Posterior cingulate gyrus (tissue), 11 donors: Measurements from ENCODE around the gene CRY2.
A peak's percentile ranks its signal among the peaks of the same experiment; 100 is the strongest.

Source experiments
- DNase-seq, 10 donors: peaks; one replicate each; pipeline versions ENCODE4 v3.0.0 to v3.0.0-alpha.2; 2020 to 2021; ENCODE audit warnings: mixed read lengths in 3 of 10
- intact Hi-C: fragments of 100-400 bp; cut with DNase I; formaldehyde crosslinking; loops from one replicate; pipeline ENCODE4 v1.15.1; 2023

The CRY2 gene

DNA sequence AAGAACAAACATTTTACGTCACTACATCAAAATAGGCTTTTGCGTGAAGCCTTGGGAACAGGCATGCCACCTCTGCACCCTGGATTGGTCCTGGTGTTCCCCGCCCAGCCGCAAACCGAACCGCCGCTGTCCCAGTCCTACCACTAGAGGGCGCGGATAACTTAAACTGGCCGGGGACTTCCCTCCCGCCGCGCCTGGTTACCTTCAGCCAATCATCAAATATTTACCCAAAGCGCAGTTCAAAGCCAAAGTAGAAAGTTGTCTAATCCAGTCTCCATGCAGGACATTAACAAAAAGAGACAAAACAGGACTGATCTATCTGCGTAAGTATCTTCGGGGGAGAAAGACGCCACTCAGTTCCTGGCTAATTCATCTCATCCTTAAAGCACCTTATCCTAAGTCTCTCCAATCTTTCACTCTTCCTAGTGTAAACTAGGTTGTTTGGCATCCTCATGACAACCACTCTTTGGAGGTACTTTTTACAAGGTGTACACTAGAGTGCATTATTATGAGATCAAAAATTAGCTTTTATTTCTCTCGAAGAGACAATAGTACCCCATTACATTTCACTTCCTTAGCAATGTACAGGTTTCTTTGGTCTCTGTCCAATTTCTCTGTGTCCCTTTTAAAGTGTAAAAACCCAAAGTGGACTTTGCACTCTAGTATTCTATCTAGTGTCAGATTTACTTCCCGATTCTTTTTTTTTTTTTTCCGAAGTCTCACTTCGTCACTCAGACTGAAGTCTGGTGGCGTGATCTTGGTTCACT, 3.9 kb upstream of the CRY2 start:
- DNase-seq, result peak; percentile 76 to 98 (median 88)

DNA sequence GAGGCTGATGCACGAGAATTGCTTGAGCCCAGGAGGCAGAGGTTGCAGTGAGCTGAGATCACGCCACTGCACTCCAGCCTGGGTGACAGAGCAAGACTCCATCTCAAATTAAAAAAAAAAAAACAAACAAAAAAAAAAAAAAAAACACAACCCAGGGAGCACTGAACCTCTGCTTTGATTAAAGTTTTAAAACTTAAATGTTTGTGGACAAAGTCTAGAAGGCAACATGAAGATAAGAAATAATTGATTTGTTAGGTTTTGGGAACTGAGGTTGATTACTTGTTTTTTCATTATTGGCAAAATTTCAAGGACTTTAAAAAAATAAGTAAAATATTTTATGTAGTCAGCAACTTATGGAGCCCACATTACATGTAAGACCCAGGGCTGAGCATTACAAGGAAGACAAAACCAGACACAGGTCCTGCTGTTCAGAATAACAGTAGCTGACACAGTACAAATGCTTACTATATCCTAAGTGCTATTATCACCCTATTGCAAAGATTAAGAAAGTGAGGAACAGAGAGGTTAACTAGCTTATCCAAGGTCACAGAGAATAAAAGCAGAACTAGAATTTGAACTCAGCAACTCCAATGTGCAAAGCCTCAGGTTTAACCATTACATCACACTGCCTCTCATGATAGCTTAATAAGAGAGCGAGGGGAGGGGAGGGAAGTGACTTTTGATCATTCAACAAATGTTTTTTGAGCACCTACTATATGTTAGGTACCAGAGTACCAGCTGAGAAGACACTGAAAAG, 2.3 kb upstream of the CRY2 start:
- no peak for DNase-seq

More for the DNA sequence above, 3.9 kb upstream of the CRY2 start:
- intact Hi-C loops, result loop anchor here (10.0 kb wide), 1 partner anchor 51 kb away; no protein-coding TSS in a partner anchor

DNA sequence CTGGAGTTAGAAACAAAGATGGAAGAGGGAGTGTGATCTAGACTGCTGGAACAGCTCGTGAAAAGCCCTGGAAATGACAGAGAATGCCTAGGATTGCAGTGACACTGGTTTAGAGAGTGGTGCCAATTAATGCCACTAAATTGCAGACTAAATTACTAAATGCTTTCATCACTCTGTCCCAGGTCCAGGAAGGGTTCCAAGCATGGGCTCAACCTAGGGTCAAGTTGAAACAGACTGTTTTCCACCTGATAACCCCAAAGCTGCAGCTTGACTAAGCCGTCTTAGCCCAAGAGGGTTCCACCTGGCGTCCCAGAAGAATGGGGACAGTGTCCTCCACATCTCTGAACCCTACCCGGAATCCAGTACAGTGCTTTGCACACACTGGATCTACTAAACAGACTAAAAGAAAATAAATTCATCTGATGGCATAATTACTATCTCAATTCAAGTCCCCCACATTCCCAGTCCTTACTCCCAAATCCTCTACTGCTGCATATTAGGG, 1.1 kb upstream of the CRY2 start:
- peak in 1 of 10 donors; percentile 42 for DNase-seq
- intact Hi-C loops, result loop anchor here (5.0 to 10.0 kb wide), 2 partner anchors 39 to 49 kb away; partner anchors contain the start of gene SLC35C1

More for the DNA sequence above, 2.3 kb upstream of the CRY2 start:
- intact Hi-C loops, result loop anchor here (5.0 to 10.0 kb wide), 2 partner anchors 38 to 50 kb away; partner anchors contain the start of gene SLC35C1

DNA sequence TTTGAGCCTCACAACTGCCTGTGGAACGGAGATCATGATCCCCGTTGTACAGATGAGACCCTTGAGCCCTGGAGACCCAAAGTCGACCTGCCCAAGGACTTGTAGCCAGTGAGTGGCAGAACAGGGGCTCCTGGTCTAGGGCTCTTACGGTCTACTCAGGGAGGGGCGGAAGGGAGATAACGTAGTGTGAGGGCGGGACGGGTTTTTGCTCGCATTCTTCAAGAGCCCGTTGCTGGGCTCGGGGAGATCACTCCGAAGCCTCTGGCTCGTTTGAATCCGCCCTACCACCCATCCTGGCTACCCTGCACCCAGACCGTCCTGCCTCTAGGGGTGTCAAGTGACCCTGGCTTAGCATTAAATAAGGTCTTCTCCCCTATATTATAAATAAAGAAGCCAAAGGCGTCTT, 639 bp downstream of the CRY2 start:
- peak in 6 of 10 donors; percentile 29 to 90 (median 60) for DNase-seq
- intact Hi-C loops, result loop anchor here (5.0 to 10.0 kb wide), 2 partner anchors 41 to 47 kb away; partner anchors contain the start of gene SLC35C1

DNA sequence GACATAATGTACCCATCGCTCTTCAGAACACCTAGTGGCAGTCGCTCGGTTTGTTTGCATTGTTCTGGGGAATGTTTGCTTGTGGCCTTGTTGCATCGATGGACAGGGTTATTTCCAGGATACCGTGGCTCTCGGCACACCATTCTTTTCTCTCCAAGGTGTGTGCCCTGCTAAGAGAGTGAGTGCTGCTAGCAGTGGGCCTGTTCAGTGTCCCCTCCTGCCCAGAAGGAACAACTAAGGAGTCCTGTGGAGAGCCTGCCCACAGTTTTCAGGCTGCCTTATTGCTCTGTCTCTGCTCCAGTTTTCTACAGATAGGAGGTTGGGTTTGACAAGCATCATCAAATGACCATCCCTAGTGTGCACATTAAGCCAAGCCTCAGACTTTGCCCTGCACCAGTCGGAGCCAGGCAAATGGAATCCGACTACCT, 1.4 kb downstream of the CRY2 start:
- intact Hi-C loops, result loop anchor here (5.0 to 10.0 kb wide), 2 partner anchors 41 to 46 kb away; partner anchors contain the start of gene SLC35C1
- peak in 1 of 10 donors; percentile 54 for DNase-seq

DNA sequence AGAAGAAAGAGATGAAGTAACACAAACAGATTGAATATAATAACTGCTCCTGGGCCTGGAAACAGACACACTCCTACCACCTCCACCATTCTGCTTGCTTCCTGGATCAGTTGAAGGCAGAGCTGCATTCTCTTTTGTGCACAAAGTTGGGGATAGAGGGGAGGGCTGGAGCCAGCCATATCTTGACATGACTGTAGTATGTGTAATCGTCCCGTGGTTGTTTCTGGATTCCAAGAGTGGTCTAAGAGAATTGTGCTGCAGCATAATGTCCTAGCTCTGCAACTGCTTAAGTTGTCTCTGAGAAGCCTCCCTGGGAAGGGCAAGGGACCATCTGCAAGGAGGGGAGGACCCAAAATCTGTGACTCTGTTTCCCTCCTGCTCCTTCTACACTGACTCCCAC, 3.2 kb downstream of the CRY2 start:
- intact Hi-C loops, result no loop called here
- DNase-seq, result no peak

DNA sequence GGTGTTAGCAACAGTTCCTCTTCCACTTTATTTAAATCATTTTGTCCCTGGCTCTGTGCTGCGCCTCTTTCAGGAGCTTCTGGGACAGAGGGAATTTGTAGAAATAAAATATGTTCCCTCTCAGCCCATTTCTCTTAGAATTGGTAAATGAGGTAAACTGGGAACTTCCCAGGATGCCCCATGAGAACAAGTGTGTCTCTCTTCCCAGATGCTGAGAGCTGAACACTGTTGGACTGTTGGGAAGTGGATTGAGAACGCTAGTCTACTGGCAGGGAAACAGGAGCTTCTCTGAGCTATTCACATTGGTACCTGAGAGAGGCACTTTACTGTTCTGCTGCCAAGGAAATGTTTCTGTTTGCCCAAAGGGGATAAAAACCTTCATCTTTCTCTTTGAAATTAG, 4.0 kb downstream of the CRY2 start:
- DNase-seq, result no peak
- intact Hi-C loops, result no loop called here

DNA sequence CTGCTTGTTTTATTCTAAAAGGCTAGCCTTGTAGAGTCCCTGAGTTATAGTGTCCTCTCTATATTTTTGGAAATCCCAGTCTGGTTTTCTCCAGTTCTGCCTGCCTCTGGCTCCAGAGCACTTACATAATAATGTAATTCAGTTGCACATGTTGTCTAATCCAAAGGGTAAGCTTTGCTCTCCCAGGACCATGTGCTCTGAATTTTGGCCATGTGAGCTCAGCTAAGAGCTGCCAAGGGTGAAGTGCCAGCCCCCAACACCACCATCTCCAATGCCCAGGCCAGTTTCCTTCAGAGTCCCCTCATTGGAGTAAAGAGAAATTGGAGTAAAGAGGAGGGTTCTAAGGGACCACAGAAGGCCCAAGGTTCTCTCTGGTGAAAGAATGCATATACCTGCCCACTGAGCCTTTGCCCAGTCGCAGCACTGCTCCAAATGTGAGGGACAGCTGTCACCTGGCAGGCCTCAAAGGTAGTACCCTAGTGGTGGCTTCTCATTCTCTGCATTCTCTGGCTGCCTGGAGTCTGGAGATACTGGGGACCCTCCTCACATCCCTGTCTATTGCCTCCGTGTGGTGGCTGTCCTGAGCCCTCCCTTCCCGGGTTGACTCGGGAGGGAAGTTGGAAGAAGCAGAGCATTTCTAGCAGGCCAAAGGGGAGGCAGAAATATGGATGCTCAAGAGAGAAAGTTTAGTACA, 4.9 kb downstream of the CRY2 start:
- intact Hi-C loops, result no loop called here
- DNase-seq, result no peak

DNA sequence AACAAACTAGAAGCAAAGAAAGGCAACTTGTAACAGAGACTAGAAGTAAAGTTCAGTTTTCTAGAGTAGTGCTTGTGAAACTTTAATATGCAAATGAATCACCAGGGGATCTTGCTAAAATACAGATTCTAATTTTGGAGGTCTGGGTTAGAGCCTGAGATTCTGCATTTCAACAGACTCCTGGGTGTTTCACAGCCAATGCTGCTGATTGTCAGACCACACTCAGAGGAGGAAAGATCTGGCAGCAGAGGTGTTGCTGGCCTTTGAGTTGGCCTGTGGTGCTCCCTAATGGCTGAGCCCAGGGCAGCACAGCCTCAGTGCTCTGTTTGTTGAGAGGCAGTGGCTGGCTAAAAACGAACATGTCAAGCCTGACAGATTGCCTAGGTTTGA, 5.4 kb downstream of the CRY2 start:
- intact Hi-C loops, result no loop called here
- no peak for DNase-seq

DNA sequence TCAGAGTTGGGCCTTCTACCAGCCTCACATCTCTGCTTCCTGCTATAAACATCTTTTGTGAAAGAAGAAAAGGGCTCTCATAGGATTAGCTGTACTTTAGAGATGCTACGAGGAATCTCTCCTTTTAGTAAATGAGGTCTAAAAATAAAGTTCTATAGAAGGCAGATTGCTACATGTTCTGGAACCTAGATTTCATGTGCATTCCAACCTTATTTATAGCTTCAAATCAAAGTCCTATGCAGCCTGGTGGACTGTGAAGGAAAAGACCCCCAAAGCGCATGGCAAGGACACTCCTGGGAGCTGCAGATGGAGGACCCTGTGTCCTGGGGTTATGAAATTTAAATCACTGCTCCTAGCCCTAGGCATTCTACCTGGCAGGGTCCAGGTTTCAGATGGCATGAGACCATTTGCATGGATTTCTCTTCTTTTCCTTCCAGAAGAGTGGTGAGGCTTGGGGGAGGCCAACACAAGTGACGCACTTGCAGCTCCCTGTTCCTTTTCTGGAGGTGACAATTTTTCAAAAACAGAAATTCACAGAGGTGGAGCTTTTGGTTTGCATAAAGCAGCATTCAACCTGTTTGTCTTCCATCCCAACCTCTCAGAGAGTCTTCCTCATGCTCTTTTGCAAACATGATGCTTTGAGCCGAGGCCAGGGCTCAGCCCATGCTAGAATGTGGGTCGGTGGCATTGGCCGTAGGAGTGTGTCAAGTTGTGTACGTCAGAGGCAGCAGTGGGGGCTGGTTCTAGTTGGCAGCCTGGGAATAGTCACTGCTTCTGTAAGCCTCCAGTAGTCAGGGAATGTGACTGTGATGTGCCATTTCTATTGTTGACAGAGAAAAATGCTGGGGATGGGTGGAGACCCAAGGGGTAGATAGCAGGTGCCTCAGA, 6.3 kb downstream of the CRY2 start:
- intact Hi-C loops, result no loop called here
- DNase-seq, result peak in 8 of 10 donors; percentile 35 to 90 (median 57)

DNA sequence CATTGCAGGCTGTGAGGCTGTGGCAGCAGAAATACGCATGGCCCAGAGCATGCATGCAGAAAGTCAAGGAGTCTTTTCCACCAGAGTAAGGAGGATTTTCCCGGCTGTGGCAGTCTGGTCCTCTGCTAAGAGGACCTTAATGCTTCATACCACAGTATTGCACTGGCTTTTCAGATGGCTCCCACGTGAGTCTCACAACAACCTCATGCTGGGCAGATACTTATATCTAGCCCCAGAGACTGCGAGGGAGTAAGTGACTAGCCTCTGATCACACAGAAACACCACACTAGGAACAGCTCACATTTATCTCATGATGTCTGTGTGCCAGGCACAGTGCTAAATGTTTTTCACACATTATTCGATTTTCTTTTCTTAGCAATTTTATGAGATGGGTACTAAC, 8.0 kb downstream of the CRY2 start:
- no peak for DNase-seq
- intact Hi-C loops, result no loop called here

DNA sequence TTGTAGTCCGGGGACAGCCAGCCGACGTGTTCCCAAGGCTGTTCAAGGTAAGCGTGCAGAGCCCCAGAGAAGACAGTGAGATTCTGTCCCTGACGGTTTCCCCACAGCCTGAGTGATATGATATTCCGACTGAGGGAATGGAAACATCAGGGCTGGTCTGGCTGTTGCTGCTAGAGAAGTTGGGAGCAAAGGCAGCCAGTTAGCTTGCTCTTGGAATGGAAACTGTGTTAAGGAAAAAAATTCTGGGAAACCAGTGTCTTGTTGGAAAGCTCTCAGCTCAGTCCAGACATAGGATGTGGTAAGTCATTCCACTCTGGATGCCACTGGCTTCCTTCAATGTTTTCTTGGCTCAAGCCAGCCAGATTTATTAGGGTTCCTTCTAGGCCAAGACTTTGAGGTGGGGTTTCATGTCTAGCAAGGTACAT, 8.8 kb downstream of the CRY2 start:
- intact Hi-C loops, result no loop called here

DNA sequence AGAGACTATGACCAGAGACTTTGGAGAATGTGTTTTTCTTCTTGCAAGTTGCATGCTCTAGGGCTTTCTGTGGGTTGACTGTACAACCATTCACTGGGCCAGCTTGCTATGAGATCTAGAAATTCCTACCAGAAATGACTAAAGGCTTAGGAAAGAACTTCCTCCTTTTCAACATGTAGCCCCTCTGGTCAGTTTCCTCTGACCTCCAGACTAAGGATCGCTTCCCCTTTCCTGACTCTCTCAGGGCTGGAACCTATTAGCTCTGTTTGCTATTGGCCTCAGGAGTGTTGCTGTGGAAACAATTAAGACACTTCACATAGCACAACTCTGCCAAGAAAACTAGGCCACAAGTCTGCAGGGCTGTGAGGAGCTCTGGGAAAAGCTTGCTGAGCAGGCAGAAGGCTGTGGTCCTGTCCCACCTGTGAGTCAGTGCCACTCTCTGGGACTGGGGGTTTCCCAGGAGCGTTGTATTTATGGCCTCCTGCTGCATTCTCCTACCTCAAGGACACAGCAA, 10.7 kb downstream of the CRY2 start:
- peak in 3 of 10 donors; percentile 40 to 86 (median 44) for DNase-seq
- intact Hi-C loops, result no loop called here

More for the DNA sequence above, 8.8 kb downstream of the CRY2 start:
- no peak for DNase-seq

DNA sequence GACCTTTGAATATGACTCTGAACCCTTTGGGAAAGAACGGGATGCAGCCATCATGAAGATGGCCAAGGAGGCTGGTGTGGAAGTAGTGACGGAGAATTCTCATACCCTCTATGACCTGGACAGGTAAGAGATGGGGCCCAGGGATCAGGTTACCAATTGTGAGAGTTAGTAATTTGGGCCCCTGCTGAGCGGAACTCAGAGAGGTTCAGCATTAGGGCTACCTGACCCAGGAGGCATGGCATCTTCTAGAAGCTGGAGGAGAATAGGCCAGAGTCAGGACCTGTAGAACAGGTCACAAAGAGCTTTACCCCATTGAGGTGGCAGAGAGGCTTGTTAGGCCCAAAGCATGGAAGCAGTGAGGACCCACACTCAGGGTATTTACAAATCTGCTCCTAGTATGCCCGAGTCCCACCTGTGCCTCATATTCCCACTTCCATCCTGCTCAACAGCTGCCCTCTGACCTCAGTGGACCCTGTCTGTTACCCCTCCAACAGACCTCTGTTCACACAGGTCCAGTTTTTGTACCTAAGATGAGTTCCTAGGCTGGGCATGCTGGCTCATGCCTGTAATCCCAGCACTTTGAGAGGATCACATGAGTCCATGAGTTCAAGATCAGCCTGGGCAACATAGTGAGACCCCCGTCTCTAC, 11.6 kb downstream of the CRY2 start:
- intact Hi-C loops, result no loop called here
- DNase-seq, result no peak

DNA sequence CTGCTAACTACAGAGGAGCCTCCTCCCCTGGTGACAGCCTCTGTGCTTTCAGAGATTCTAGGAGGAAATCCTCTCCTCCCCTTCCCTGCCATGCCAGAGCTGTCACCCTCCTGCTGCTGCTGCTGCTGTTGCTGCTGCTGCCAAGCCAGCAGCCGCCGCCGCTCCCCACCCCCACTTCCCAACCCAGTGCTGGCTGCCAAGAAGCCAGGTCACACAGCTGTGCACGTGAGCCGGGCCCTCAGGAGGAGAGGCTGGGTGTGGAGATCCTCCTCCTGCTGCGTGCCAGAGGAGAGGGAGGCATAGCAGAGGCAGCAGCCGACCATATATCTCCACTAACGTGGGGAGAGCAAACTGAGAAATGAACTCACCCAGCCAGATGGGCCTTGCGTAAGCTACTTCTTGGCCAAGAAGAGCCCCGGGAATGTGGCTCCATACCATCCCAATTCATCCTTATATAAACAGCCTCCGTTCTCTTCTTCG, 12.4 kb downstream of the CRY2 start:
- peak; percentile 77 to 98 (median 90) for DNase-seq
- intact Hi-C loops, result no loop called here

DNA sequence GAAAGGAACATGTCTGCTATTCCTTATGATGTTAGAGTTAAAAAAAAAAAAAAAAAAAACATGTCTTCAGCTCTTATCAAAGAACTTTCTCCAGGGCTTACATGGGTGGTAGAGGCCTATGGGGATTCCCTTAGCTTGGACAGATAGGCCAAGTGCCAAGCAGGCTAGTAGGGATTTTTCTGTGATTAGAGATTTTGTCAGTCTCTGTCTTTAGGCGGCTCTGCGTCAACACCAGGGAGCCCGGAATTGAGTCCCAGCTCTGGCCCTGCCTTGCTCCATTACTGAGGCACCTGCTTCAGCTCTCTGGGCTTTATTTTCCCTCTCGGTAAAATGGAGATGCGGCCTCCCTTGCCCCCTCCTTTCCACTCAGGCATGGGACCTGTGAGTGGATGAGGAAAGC, 13.1 kb downstream of the CRY2 start:
- intact Hi-C loops, result no loop called here
- DNase-seq, result no peak

DNA sequence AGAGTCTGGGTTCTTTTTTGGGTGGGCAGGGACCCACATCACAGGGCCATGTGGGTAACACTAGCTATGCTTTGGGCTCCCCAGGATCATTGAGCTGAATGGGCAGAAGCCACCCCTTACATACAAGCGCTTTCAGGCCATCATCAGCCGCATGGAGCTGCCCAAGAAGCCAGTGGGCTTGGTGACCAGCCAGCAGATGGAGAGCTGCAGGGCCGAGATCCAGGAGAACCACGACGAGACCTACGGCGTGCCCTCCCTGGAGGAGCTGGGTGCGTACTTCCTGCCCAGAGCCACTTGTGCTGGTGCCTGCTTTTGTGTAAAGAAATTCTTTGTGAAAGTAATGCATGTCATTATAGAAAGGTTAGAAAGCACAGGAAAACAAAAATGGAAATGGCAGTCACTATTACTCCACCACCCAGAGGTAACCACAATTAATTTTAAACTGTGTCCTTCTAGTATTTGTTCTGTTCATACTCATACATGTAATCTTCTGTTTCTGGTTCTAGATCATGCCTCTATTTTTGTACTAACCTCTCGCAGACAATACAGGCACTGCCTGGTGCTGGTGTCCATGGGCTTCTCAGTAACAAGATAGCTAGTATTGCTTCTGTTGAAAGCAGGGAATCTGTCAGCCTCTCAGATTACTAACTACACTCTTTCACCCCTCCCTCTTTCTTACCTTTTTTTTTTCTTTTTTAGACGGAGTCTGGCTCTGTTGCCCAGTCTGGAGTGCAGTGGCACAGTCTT, 13.7 kb downstream of the CRY2 start:
- peak in 1 of 10 donors; percentile 70 for DNase-seq
- intact Hi-C loops, result no loop called here

DNA sequence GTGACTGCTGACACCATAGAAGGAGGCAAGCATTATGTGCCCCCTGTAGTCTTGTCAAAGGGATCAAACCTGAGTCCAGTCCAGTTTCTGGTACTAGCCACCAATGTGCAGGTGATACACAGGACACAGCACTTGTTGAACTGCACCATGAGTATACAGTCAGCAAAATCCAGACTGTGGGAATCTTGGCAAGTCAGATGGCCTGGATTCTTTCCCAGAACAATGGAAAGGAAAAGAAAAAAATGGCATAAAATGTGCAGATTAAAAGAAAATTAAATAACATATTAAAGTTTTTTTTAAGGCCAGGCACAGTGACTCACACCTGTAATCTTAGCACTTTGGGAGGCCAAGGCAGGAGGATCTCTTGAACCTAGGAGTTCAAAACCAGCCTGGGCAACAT, 16.8 kb downstream of the CRY2 start:
- intact Hi-C loops, result no loop called here

More for the DNA sequence above, 16.8 kb downstream of the CRY2 start:
- no peak for DNase-seq
